A673 (cell line): ENCODE data around the gene FAM184B. TPM values are rescaled to one million over a fixed set of nuclear protein-coding genes. Genes with fewer than 3 reads are reported as not detected.

ENCODE experiments used
- BruUV-seq: library from RNA; stranded (reverse); fragments of 400-500 nt; replicated peaks from 2 replicates; lab custom pipeline; 2021; lab: Mats Ljungman, UMichigan
- CTCF ChIA-PET: fragments of 300-600 bp; sonication (Branson Sonifier 250); formaldehyde crosslinking; loops from one replicate; lab custom pipeline; 2022; ENCODE audit warnings: antibody characterized with exemption; lab: Charles Lee
- POLR2A ChIA-PET: fragments of 300-600 bp; sonication (Branson Sonifier 250); formaldehyde crosslinking; loops from one replicate; lab custom pipeline; 2022; ENCODE audit warnings: antibody characterized with exemption; ENCODE audit not compliant: low non-redundant PET; lab: Charles Lee
- DNase-seq: peaks from one replicate; pipeline ENCODE4 v3.0.0-alpha.2; 2015; ENCODE audit warnings: low spot score
- H3K27ac ChIP-seq: fragments of 200-600 bp; sonication (generic); 2 replicates; pipeline ENCODE4 v1.5.1; 2016; ENCODE audit warnings: mixed run types, low read depth, mild to moderate bottlenecking, mixed read lengths, antibody characterized with exemption, low read length; ENCODE audit not compliant: poor library complexity, severe bottlenecking
- H3K27me3 ChIP-seq: fragments of 200-600 bp; sonication (generic); replicated peaks from 2 replicates; pipeline ENCODE4 v1.6.1; 2017; ENCODE audit warnings: mixed run types, low read depth, mild to moderate bottlenecking, mixed read lengths, antibody characterized with exemption, low read length; ENCODE audit not compliant: insufficient read depth, poor library complexity
- H3K36me3 ChIP-seq: fragments of 200-600 bp; sonication (generic); 2 replicates; pipeline ENCODE4 v1.6.1; 2016; ENCODE audit warnings: mixed run types, mild to moderate bottlenecking, mixed read lengths, antibody characterized with exemption, low read length; ENCODE audit not compliant: insufficient read depth, poor library complexity, severe bottlenecking
- H3K4me1 ChIP-seq: fragments of 200-600 bp; sonication (generic); 2 replicates; pipeline ENCODE4 v1.6.1; 2017; ENCODE audit warnings: mixed run types, mild to moderate bottlenecking, mixed read lengths, antibody characterized with exemption, low read length; ENCODE audit not compliant: insufficient read depth, poor library complexity, severe bottlenecking
- H3K4me3 ChIP-seq: fragments of 200-600 bp; sonication (generic); 2 replicates; pipeline ENCODE4 v1.5.1; 2016; ENCODE audit warnings: low read depth, mixed run types, mild to moderate bottlenecking, mixed read lengths, low read length; ENCODE audit not compliant: poor library complexity, severe bottlenecking
- H3K9me3 ChIP-seq: fragments of 200-600 bp; sonication (generic); 2 replicates; pipeline ENCODE4 v1.6.1; 2016; ENCODE audit warnings: mixed run types, low read depth, mild to moderate bottlenecking, mixed read lengths, antibody characterized with exemption, low read length; ENCODE audit not compliant: poor library complexity, severe bottlenecking
- EZH2 ChIP-seq: fragments of 200-600 bp; sonication (generic); IDR thresholded peaks from 2 replicates; pipeline ENCODE4 v1.6.1; 2017; ENCODE audit warnings: borderline replicate concordance, low read depth, mild to moderate bottlenecking, mixed read lengths, antibody characterized with exemption, low read length; ENCODE audit not compliant: poor library complexity, severe bottlenecking
- intact Hi-C: fragments of 100-400 bp; cut with micrococcal nuclease; formaldehyde crosslinking; loops from one replicate; pipeline ENCODE4 v1.10.0; 2022; ENCODE audit not compliant: unreplicated experiment
- total RNA-seq: library from RNA; stranded (reverse); gene quantifications from 2 replicates; pipeline ENCODE4 v1.2.3, GENCODE V29; 2021
- TF ChIP-seq, protein P1 (sequence below): fragments of 300-800, 200-600 bp; sonication (generic); conservative IDR thresholded peaks from 2 replicates; pipeline ENCODE4 v1.5.1; 2017; ENCODE audit warnings: low read depth, mild to moderate bottlenecking, antibody characterized with exemption, low read length, moderate library complexity, mixed read lengths

FAM184B gene
- total RNA-seq, 1 experiment from 2014 or later: 0.26 TPM

DNA sequence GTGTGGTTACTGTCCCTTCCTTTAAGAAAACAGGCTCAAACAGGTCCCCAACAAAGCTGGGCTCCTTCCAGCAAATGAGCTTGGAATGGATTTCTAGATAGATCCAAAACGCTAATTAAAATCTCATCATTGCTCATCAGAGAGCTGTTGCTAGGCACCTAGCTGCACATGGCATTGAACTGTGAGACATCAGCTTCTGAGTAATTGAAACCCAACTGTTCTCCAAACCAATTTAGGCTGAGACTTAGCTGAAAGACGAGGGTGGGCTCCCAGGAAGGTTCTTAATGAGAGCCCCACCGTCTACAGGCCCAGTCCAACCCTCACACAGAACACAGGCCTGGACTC lies 59.1 kb downstream of the FAM184B start:
- TF ChIP-seq EZH2: no peak
- TF ChIP-seq, protein P1, sequence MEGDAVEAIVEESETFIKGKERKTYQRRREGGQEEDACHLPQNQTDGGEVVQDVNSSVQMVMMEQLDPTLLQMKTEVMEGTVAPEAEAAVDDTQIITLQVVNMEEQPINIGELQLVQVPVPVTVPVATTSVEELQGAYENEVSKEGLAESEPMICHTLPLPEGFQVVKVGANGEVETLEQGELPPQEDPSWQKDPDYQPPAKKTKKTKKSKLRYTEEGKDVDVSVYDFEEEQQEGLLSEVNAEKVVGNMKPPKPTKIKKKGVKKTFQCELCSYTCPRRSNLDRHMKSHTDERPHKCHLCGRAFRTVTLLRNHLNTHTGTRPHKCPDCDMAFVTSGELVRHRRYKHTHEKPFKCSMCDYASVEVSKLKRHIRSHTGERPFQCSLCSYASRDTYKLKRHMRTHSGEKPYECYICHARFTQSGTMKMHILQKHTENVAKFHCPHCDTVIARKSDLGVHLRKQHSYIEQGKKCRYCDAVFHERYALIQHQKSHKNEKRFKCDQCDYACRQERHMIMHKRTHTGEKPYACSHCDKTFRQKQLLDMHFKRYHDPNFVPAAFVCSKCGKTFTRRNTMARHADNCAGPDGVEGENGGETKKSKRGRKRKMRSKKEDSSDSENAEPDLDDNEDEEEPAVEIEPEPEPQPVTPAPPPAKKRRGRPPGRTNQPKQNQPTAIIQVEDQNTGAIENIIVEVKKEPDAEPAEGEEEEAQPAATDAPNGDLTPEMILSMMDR: no peak
- intact Hi-C loops: no loop called here
- ChIA-PET CTCF (no interaction called here), POLR2A (no interaction called here)
- DNase-seq: no peak
- H3K9me3 ChIP-seq: no peaks in the 10 kb centered on the region
- no peaks in the 10 kb centered on the region for H3K27me3 ChIP-seq
- H3K27ac ChIP-seq: no peak overlapping the region
- no peaks in the 10 kb centered on the region for H3K36me3 ChIP-seq
- no peaks in the 10 kb centered on the region for H3K4me1 ChIP-seq
- H3K4me3 ChIP-seq: no peak overlapping the region
- no TSS peak for BruUV-seq

DNA sequence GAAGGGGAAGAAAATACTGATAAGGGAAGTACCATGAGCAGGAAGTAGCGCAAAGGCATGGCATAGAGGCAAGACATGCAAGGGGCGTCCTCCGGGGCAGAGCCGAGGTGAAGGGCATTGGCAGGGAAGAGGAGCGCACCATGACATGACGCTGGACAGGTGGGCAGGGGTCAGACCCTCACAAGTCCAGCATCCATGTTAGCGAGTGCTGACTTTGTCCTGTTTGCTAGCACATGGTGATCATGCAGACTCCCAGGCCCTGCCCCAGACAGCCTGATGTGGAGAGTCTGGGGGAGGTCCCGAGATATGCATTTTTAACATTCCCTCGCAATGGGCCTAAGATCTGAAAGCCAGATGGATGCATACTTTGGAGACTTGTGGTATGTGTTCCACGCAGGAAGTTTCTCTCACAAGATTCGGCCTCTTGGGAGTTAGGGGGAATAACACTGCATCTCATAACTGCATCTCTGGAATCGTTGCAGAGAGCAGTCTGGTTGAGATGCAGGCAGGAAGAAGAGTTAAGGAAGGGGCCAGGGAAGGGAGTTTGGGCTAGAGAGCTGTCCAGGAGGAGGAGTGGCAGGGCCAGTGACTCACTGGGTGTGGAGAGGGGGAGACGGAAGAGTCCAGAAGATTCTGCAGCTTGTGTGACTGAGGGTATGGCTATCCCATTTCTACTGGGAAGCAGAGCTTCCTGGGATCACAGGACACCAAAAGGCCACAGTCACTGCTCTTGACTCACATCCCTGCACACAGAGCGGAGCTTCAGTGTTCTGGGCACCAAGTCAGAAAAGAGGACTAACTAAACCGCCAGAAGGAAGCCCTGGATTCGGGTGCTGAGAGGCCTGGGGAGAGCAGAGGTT lies 59.7 kb downstream of the FAM184B start:
- no TSS peak for BruUV-seq
- ChIA-PET POLR2A (no interaction called here), CTCF (no interaction called here)
- Histone ChIP-seq H3K4me3 (no peak overlapping the region), H3K27ac (no peak overlapping the region), H3K36me3 (no peaks in the 10 kb centered on the region), H3K27me3 (no peaks in the 10 kb centered on the region), H3K9me3 (no peaks in the 10 kb centered on the region), H3K4me1 (no peaks in the 10 kb centered on the region)
- no peak for DNase-seq
- intact Hi-C loops: no loop called here
- TF ChIP-seq, protein P1: no peak
- TF ChIP-seq EZH2: no peak

DNA sequence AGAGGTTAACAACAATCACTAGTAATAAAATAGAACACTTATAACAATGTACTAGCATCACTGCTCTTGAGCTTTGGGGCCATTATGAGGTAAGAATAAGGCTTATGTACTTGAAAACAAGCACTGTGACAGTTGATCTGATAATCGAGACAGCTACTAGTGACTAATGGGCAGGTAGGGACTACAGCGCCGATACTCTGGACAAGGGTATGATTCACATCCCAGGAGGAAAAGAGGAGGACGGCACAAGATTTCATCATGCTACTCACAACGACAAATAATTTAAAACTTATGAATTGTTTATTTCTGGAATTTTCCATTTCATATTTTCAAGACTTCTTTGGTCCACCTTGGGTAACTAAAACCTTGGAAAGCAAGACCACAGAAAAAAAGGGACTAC lies 62.3 kb downstream of the FAM184B start:
- Histone ChIP-seq H3K27me3 (no peaks in the 10 kb centered on the region), H3K36me3 (no peaks in the 10 kb centered on the region), H3K9me3 (no peaks in the 10 kb centered on the region), H3K4me1 (no peaks in the 10 kb centered on the region), H3K4me3 (no peak overlapping the region), H3K27ac (no peak overlapping the region)
- ChIA-PET CTCF (no interaction called here), POLR2A (no interaction called here)
- no peak for TF ChIP-seq EZH2
- BruUV-seq: no TSS peak
- no peak for DNase-seq
- intact Hi-C loops: no loop called here
